Muscle layer of colon (tissue), 2 donors: ENCODE measurements around the gene SHB.
"Not testable (repeated sequence)": the region's sequence is repeated elsewhere in the genome, so short reads cannot be mapped to it uniquely, and the experiment has no call there.

Experiments
- H3K27ac ChIP-seq: one replicate; pipeline ENCODE4 v1.7.0; 2013; ENCODE audit warnings: low read depth, mild to moderate bottlenecking, low read length, moderate library complexity
- H3K27me3 ChIP-seq, 2 donors: one replicate each; pipeline ENCODE4 v1.7.0; 2013; ENCODE audit warnings: low read length in 2 of 2, mild to moderate bottlenecking in 2 of 2; ENCODE audit not compliant: insufficient read depth in 2 of 2, control insufficient read depth in 1 of 2
- H3K36me3 ChIP-seq: one replicate; pipeline ENCODE4 v1.7.0; 2013; ENCODE audit warnings: mild to moderate bottlenecking, low read length; ENCODE audit not compliant: insufficient read depth
- H3K4me1 ChIP-seq: one replicate; pipeline ENCODE4 v1.7.0; 2013; ENCODE audit warnings: mild to moderate bottlenecking, low read length; ENCODE audit not compliant: insufficient read depth
- H3K4me3 ChIP-seq, 2 donors: one replicate each; pipeline ENCODE4 v1.7.0; 2013; ENCODE audit warnings: low read length in 2 of 2, low read depth in 1 of 2, mild to moderate bottlenecking in 1 of 2, moderate library complexity in 1 of 2
- H3K9ac ChIP-seq: one replicate; pipeline ENCODE4 v1.7.0; 2013; ENCODE audit warnings: low read length
- H3K9me3 ChIP-seq: one replicate; pipeline ENCODE4 v1.7.0; 2013; ENCODE audit warnings: mild to moderate bottlenecking, low read length
- donor health status: abdominal sarcoma.
- donor health status: Adenocarcinoma of cecum.

The SHB gene

DNA sequence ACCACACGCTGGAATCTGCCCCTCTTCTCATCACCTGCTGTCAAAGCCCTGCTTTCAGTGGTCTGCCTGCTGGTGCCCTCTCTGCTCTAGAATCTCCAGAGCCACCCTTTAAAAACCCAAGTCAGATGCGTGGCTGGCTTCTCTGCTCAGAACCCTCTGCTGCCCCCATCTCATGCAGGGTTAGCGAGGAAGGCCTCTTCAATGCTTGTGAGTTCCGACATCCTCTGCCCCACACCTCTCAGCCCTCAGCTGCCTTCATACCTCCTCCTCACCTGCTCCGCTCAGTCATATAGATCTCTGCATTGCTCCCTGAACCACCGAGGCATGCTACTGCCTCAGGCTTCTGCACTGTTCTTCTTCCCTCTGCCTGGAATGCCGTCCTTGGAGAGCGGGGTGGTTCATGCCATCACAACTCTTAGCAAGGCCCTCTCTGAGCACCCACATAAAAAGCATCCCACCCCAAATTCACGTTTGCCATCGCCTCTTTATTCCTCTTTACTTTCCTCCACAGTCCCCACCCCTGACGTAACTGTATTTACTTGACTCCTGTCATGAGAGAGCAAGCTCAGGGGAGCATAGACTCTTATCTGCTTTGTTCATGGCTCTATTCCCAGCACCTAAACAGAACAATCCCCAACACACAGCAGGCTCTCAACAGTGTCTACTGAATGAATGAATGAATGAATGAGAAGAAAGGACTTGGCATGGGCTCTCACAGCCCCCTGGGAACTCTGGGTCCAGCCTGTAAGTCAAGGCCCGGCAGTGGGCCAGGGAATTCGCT lies 10.4 kb downstream of the SHB start:
- no peaks in the 10 kb centered on the region for H3K36me3 ChIP-seq
- H3K4me3 ChIP-seq: no peak overlapping the region
- H3K4me1 ChIP-seq: peaks cover 38% of the 10 kb centered on the region
- no peak overlapping the region for H3K9ac ChIP-seq
- no peaks in the 10 kb centered on the region for H3K27me3 ChIP-seq
- H3K9me3 ChIP-seq: no peaks in the 10 kb centered on the region
- no peak overlapping the region for H3K27ac ChIP-seq

DNA sequence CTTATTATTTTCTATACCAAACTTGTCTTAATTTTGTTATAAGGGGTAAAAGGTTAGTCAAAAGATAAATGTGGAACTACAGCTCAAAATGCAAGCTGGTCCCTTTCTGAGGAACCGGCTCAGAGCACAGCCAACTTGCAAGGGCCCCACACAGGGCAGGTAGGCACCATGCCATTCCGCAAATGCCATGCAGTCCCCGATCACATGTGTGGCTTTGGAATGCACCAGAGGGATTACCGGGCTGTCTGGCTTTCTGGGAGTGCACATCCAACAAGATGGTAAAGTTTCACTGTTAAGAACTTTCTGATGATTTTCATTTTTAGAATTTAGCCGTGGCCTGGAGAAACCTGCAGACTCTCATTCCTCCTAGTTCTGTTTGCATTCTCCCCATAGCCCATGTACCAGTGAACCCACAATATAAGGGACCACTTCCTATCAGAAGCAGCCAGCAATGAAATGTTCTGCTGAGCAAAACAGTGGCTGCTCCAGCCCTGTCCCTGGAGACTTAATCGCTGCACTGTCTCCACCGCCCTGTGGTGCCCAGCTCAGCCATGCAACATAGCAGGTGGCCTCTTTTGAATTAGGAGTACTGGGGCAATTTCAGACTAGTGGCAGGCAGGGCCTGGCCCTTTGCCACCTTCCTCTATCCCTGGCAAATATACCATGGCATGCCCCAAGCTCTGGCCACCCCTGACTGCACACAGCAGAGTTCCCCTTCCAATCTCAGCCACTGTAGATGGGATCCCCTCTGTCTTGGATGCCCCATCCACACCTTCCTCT lies 11.4 kb downstream of the SHB start:
- Histone ChIP-seq H3K36me3 (no peaks in the 10 kb centered on the region), H3K27me3 (no peaks in the 10 kb centered on the region), H3K4me1 (peaks cover 28% of the 10 kb centered on the region), H3K9ac (no peak overlapping the region), H3K27ac (no peak overlapping the region), H3K4me3 (no peak overlapping the region), H3K9me3 (no peaks in the 10 kb centered on the region)

DNA sequence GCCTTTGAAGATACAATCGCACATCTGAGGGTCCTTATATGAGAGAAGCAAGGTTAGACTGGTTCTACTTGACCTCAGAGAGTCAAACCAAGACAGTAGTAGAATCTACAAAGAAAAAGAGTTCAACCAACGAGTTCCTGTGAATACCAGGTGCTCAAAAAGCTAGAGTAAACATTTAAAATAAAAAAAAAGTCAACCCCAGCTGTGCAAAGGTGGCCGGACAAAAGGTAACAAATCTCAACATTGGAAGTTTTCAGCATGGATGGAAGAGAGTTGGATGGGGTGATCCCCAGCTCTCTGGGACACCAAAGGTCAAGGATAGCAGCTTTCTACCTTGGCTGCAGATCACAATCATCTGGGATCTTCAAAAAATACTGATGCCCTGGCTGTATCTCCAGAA lies 14.4 kb downstream of the SHB start:
- Histone ChIP-seq H3K4me3 (no peak overlapping the region), H3K4me1 (peaks cover 17% of the 10 kb centered on the region), H3K36me3 (peaks cover 7% of the 10 kb centered on the region), H3K27me3 (no peaks in the 10 kb centered on the region), H3K27ac (no peak overlapping the region), H3K9me3 (no peaks in the 10 kb centered on the region), H3K9ac (no peak overlapping the region)

DNA sequence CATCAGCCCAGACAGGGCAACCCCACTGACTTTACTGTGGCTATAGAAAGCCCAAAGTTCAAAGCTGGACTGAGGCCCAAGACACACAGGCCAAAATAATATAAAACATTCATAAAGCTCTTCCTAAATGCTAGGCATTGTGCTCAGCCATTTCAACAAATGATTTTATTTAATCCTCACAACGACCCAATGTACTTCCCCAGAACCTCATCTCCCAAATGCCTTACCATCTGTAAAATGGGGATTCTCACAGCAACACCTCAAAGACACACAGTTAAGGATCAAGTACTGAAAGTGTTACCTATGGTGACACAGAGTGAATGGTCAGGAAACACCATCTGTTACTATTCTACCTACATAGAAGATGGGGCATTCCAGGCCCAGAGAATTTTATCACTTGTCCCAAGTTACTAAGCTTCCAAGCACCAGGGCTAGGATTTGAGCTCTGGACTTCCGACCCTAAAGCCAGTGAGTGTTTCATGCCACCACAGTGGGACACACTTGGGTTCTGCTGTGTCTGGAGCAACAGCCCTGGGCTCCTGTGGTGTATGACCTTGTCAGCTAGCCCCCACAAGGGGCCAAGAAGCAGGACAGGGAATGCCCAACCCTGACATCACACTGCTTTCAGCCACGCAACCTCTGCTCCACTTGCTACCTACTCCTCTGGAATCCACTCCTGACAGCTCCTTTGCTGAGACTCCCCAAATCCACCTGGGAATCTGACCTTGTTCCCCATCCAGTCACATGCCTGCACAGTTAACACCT lies 15.1 kb downstream of the SHB start:
- no peaks in the 10 kb centered on the region for H3K9me3 ChIP-seq
- peaks cover 7% of the 10 kb centered on the region for H3K36me3 ChIP-seq
- peaks cover 17% of the 10 kb centered on the region for H3K4me1 ChIP-seq
- no peak overlapping the region for H3K4me3 ChIP-seq
- H3K27ac ChIP-seq: no peak overlapping the region
- H3K9ac ChIP-seq: no peak overlapping the region
- no peaks in the 10 kb centered on the region for H3K27me3 ChIP-seq

DNA sequence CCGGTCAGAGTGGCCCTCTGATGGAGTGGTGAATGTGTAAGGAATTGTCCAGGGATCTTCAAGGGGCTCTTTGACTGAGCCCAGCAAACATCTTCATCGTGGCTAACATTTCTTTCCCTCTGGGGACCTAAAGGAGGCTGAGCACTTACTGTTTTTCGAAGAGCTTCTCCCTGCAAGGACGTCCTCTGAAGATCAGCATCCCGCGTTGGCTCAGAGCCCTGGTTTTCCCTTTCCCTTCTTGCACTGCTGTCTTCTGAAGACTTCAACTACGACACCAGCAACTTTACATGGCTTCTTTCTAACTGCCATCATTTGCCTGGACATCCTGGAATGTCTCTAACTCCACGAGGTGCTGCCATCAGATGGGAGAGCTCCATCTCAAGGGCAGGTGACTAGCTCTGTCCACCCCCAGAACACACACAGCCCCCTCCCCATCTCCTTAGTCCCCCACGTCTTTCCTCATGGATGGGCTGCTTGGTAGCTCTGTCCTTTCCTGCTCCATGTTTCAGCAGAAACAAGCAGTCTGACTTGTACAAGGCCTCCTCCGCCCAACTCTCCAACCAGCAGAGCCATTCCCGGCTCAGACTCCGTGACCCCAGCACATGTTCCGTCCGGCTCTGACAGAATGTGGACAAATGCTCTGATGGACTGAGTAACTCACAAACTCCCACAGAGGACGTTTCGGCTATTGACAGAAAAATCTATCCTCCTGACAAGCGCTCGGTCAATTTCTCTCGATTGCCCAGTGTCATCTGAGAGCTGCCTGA lies 17.1 kb downstream of the SHB start:
- H3K4me3 ChIP-seq: no peak overlapping the region
- H3K27me3 ChIP-seq: no peaks in the 10 kb centered on the region
- no peaks in the 10 kb centered on the region for H3K9me3 ChIP-seq
- H3K27ac ChIP-seq: no peak overlapping the region
- H3K4me1 ChIP-seq: peaks cover 14% of the 10 kb centered on the region
- peaks cover 7% of the 10 kb centered on the region for H3K36me3 ChIP-seq
- H3K9ac ChIP-seq: no peak overlapping the region

DNA sequence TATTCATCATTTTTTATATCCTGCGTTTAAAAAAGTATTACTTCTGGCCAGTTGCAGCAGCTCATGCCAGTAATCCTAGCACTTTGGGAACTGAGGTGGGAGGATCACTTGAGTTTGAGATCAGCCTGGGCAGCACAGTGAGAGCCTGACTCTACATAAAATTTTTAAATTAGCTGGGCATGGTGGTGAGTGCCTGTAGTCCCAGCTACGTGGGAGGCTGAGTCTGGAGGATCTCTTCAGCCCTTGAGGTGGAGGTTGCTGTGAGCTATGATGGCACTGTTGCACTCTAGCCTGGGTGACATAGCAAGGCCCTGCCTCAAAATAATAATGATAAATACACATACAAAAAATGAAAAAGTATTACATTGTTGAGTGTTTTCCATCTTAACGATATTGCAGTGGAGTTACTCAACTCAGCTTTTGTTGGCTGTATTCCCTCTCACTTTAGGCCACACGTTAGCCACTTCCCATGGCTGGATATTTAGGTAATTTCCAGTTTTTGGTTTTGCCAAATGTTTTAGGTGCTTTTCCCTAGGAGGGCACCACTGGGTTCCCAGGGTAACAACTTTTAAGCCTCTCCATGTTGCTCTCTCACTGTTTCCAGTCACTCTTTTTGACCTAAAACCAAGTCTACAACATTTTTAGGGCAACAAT lies 20.6 kb downstream of the SHB start:
- Histone ChIP-seq H3K27me3 (no peaks in the 10 kb centered on the region), H3K4me3 (no peak overlapping the region), H3K36me3 (peaks cover 7% of the 10 kb centered on the region), H3K4me1 (peaks cover 42% of the 10 kb centered on the region), H3K9ac (no peak overlapping the region), H3K9me3 (no peaks in the 10 kb centered on the region), H3K27ac (peak overlapping the region; percentile 89)

DNA sequence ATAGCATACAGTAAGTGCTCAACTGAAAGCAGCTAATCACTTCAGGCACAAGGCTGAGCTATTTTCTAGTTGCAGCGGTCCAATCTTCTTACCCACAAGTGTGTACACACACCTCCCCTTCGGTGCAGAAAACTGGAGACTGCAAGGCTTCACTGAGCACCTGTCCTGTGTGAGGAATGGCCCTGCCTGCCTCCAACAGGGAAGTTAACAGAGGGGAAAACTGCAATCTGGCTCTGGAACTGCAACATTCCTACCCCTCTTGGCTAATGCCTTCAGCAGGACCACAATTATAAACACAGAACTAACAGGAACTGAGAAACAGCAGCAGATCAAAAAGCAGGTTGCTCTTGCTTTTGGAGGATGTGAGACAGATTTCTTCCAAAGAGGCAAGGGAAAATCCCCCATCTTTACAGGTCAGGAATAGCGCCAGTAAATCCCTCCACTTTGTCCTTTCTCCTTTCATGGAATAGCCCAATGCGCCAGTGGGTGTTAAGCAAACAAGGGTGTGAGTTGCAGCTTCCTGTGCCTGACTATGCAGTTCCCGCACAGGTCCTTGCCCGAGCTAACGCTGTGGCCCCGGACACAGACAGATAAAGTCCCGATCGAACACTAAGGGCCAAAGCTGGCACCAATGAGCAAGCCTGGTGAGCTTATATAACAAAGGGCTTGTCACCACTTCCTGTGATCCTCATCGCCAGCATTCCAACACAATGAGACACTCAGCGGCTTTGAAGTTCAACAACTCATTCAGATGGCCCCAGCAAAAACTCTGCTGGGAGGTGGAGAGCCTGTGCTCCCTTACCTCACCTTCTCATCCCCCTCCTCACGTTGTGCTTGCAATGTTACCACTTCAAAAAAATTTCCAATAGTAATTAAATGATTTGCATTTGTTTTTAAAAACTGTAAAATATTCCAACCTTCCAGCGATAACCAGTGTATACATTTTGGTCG lies 21.5 kb downstream of the SHB start:
- H3K9ac ChIP-seq: peak overlapping the region; percentile 39
- H3K4me1 ChIP-seq: peaks cover 50% of the 10 kb centered on the region
- peaks cover 7% of the 10 kb centered on the region for H3K36me3 ChIP-seq
- peak overlapping the region in 1 of 2 donors; percentile 43 for H3K4me3 ChIP-seq
- no peaks in the 10 kb centered on the region for H3K9me3 ChIP-seq
- no peaks in the 10 kb centered on the region for H3K27me3 ChIP-seq
- peak overlapping the region; percentile 89 for H3K27ac ChIP-seq

DNA sequence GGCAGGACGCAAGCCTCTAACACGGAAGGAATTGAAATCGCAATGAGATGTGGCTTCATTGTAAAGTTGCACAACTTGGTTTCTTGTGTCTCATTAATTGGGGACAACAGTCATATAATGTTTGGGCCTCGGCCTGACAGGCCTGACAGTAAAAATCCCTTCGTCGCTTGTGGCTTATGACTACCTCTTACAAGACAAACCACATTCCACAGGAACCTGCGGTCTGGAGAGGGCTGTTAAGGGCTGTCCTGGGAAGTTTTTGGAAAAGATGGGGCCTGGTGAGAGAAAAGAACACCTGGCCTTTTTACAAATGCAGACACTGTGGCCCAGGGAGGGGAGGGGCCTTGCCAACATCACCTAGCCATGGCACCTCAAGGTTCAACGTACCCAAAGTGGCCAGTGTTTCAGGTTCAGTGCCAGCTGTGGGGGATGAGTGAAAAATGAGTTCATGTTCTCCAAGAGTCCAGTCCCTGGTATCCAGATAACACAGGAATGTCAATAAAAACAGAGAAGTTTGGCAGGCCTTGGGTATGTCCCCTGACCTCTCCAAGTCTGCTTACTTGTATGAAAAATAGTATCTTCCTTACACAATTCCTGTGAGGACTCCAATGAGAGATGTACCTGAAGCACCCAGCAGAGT lies 22.2 kb downstream of the SHB start:
- H3K36me3 ChIP-seq: peaks cover 5% of the 10 kb centered on the region
- peak overlapping the region; percentile 39 for H3K9ac ChIP-seq
- H3K4me1 ChIP-seq: peaks cover 58% of the 10 kb centered on the region
- no peaks in the 10 kb centered on the region for H3K27me3 ChIP-seq
- H3K27ac ChIP-seq: peak overlapping the region; percentile 89
- H3K4me3 ChIP-seq: peak overlapping the region in 1 of 2 donors; percentile 43
- no peaks in the 10 kb centered on the region for H3K9me3 ChIP-seq

DNA sequence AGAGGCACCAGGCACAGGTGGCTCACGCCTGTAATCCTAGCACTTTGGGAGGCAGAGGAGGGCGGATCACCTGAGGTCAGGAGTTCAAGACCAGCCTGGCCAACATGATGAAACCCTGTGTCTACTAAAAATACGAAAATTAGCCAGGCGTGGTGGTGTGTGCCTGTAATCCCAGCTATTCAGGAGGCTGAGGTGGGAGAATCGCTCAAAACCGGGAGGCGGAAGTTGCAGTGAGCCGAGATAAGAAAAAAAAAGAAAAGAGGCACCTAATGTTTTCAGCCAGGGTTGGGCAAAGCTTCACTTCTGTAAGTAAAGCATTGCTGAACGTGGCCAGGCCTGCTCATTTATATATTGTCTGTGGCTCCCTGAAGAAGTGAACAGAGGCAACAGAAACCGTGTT lies 23.1 kb downstream of the SHB start:
- H3K9ac ChIP-seq, H3K9me3 ChIP-seq, H3K36me3 ChIP-seq, H3K27ac ChIP-seq, H3K27me3 ChIP-seq, H3K4me3 ChIP-seq: not testable (repeated sequence)
- H3K4me1 ChIP-seq: peaks cover 58% of the 10 kb centered on the region
